Thyroid gland (tissue), 4 donors: ENCODE results near the gene CREB5. TPM values are rescaled to one million over a fixed set of nuclear protein-coding genes. Genes with fewer than 3 reads are reported as not detected.

Experiments used
- DNase-seq, 2 donors: peaks; one replicate each; pipeline ENCODE4 v3.0.0-alpha.2; 2019
- H3K27ac ChIP-seq, 3 donors: fragments of 200-600 bp; sonication (generic); 1 replicate in 2 of 3; 2 replicates in 1 of 3; pipeline ENCODE4 v1.5.1; 2016 to 2019; ENCODE audit warnings: mild to moderate bottlenecking in 1 of 3, moderate library complexity in 1 of 3
- H3K27me3 ChIP-seq: fragments of 200-600 bp; sonication (generic); one replicate; pipeline ENCODE4 v1.5.1; 2019
- H3K36me3 ChIP-seq, 2 donors: fragments of 200-600 bp; sonication (generic); one replicate each; pipeline ENCODE4 v1.5.1; 2016 to 2019
- H3K4me1 ChIP-seq, 2 donors: fragments of 200-600 bp; sonication (generic); one replicate each; pipeline ENCODE4 v1.5.1; 2017 to 2019
- H3K4me3 ChIP-seq, 3 donors: fragments of 200-600 bp; sonication (generic); replicated peaks in 1 of 3; 1 replicate in 2 of 3; 2 replicates in 1 of 3; pipeline ENCODE4 v1.5.1; 2016; ENCODE audit warnings: mild to moderate bottlenecking in 1 of 3
- H3K9me3 ChIP-seq: fragments of 200-600 bp; sonication (generic); one replicate; pipeline ENCODE4 v1.5.1; 2017
- POLR2A ChIP-seq, 2 donors: fragments of 450-650 bp; IDR thresholded peaks; one replicate each; pipeline ENCODE4 v1.6.1; 2017; ENCODE audit warnings: antibody characterized with exemption in 2 of 2, mild to moderate bottlenecking in 2 of 2, moderate library complexity in 1 of 2
- WGBS, 2 donors: methylation state at CpG; one replicate each; pipeline ENCODE4 v1.1.5; 2017; 5-methylcytosine and 5-hydroxymethylcytosine counted together
- intact Hi-C: fragments of 100-400 bp; cut with DNase I; formaldehyde crosslinking; loops from one replicate; pipeline ENCODE4 v1.15.1; 2023
- total RNA-seq, 4 donors: library from RNA; depleted of rRNA; stranded (reverse); fragments of >200 nt; gene quantifications; one replicate each; pipeline ENCODE4 v1.2.3, GENCODE V29; 2016
- TF ChIP-seq, protein P1 (sequence below), 6 experiments: fragments of 200-600 bp in 3 of 6; fragments of 450-650 bp in 3 of 6; sonication (generic) in 3 of 6; IDR thresholded peaks; one replicate each; pipeline ENCODE4 v1.5.1; 2016 to 2019; ENCODE audit warnings: antibody characterized with exemption in 6 of 6, mild to moderate bottlenecking in 2 of 6, inconsistent platforms in 1 of 6, moderate library complexity in 1 of 6

CREB5 gene
- total RNA-seq, 4 donors from 2014 or later: 2.5 to 13.6 (median 6.5) TPM

GRCh38 chr7:28701731-28702130 lies 289.4 kb downstream of the CREB5 start:
- TF ChIP-seq, protein P1, sequence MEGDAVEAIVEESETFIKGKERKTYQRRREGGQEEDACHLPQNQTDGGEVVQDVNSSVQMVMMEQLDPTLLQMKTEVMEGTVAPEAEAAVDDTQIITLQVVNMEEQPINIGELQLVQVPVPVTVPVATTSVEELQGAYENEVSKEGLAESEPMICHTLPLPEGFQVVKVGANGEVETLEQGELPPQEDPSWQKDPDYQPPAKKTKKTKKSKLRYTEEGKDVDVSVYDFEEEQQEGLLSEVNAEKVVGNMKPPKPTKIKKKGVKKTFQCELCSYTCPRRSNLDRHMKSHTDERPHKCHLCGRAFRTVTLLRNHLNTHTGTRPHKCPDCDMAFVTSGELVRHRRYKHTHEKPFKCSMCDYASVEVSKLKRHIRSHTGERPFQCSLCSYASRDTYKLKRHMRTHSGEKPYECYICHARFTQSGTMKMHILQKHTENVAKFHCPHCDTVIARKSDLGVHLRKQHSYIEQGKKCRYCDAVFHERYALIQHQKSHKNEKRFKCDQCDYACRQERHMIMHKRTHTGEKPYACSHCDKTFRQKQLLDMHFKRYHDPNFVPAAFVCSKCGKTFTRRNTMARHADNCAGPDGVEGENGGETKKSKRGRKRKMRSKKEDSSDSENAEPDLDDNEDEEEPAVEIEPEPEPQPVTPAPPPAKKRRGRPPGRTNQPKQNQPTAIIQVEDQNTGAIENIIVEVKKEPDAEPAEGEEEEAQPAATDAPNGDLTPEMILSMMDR (IDR thresholded peaks at IDR 0.05): no peak
- no peak for TF ChIP-seq POLR2A (IDR thresholded peaks at IDR 0.05)
- no peak for DNase-seq
- Histone ChIP-seq H3K4me1 (peaks cover 0 to 6% of the 10 kb centered on the region in 2 donors), H3K27me3 (no peaks in the 10 kb centered on the region), H3K27ac (no peak overlapping the region), H3K4me3 (no peak overlapping the region), H3K36me3 (no peaks in the 10 kb centered on the region), H3K9me3 (no peaks in the 10 kb centered on the region)
- intact Hi-C loops: no loop called here
- 64 to 70% methylated on average over 1 of the region's 1 CpG for WGBS, 2 donors

GRCh38 chr7:28702171-28702570 lies 289.9 kb downstream of the CREB5 start:
- DNase-seq: no peak
- H3K36me3 ChIP-seq: no peaks in the 10 kb centered on the region
- no peak for TF ChIP-seq POLR2A (IDR thresholded peaks at IDR 0.05)
- TF ChIP-seq, protein P1 (IDR thresholded peaks at IDR 0.05): no peak
- intact Hi-C loops: no loop called here
- no peak overlapping the region for H3K27ac ChIP-seq
- 71 to 78% methylated on average over 4 of the region's 4 CpGs for WGBS, 2 donors
- H3K27me3 ChIP-seq: no peaks in the 10 kb centered on the region
- H3K4me3 ChIP-seq: no peak overlapping the region
- no peaks in the 10 kb centered on the region for H3K9me3 ChIP-seq
- peaks cover 0 to 6% of the 10 kb centered on the region in 2 donors for H3K4me1 ChIP-seq

- no peak overlapping the region for H3K27ac ChIP-seq
- no peaks in the 10 kb centered on the region for H3K27me3 ChIP-seq
- no peak for TF ChIP-seq POLR2A (IDR thresholded peaks at IDR 0.05)
- TF ChIP-seq, protein P1 (IDR thresholded peaks at IDR 0.05): no peak
- intact Hi-C loops: no loop called here
- H3K36me3 ChIP-seq: no peaks in the 10 kb centered on the region
- DNase-seq: no peak
- H3K4me3 ChIP-seq: no peak overlapping the region
- no peaks in the 10 kb centered on the region for H3K9me3 ChIP-seq
- peaks cover 0 to 6% of the 10 kb centered on the region in 2 donors for H3K4me1 ChIP-seq
- WGBS, 2 donors: 81 to 88% methylated on average over 1 of the region's 1 CpG
These were observed 290.9 kb downstream of the CREB5 start for GRCh38 chr7:28703037-28703765.

- TF ChIP-seq, protein P1 (IDR thresholded peaks at IDR 0.05): no peak
- TF ChIP-seq POLR2A (IDR thresholded peaks at IDR 0.05): no peak
- intact Hi-C loops: no loop called here
- 94 to 98% methylated on average over 3 of the region's 3 CpGs for WGBS, 2 donors
These were observed 292.4 kb downstream of the CREB5 start for GRCh38 chr7:28704706-28705105.

DNA sequence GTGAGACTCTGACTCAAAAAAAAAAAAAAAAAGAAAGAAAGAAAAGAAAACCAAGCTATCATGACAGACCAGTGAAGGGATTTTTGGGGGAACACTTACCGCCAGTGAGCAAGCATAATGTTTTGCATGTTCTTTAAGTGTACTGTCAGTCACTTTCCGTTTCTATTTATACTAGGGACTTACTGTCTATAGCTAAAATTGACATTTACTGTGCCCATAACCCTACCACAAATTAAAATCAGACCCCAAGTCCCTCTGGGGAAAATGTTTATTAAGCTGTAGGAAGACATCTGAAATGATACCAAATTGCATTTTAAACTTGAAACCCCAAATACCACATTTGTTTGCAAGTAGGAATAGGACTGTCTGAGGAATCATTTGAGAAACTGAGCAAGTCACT lies 293.0 kb downstream of the CREB5 start:
- H3K9me3 ChIP-seq: no peaks in the 10 kb centered on the region
- no peaks in the 10 kb centered on the region for H3K36me3 ChIP-seq
- no peak for TF ChIP-seq POLR2A (IDR thresholded peaks at IDR 0.05)
- TF ChIP-seq, protein P1 (IDR thresholded peaks at IDR 0.05): no peak
- intact Hi-C loops: no loop called here
- no peaks in the 10 kb centered on the region for H3K27me3 ChIP-seq
- no peak overlapping the region for H3K4me3 ChIP-seq
- WGBS, 2 donors: 89 to 94% methylated on average over 2 of the region's 2 CpGs
- DNase-seq: no peak
- H3K27ac ChIP-seq: no peak overlapping the region
- peaks cover 0 to 6% of the 10 kb centered on the region in 2 donors for H3K4me1 ChIP-seq

More at GRCh38 chr7:28704706-28705105, 292.4 kb downstream of the CREB5 start:
- Histone ChIP-seq H3K27me3 (no peaks in the 10 kb centered on the region), H3K4me1 (peaks cover 0 to 6% of the 10 kb centered on the region in 2 donors), H3K27ac (no peak overlapping the region), H3K4me3 (no peak overlapping the region), H3K9me3 (no peaks in the 10 kb centered on the region), H3K36me3 (no peaks in the 10 kb centered on the region)
- DNase-seq: no peak
